Type B pancreatic cell (in vitro differentiated cells): ENCODE results near the gene ADPRH. TPM values are rescaled to one million over a fixed set of nuclear protein-coding genes. Genes with fewer than 3 reads are reported as not detected.

Source experiments
- DNase-seq: peaks from one replicate; pipeline ENCODE4 v3.0.0; 2021; ENCODE audit warnings: mixed read lengths; ENCODE audit not compliant: unreplicated experiment; ENCODE audit errors: extremely low spot score
- H3K27ac Mint-ChIP-seq: 2 replicates; pipeline ENCODE4 v1.8.0; 2021; ENCODE audit warnings: mild to moderate bottlenecking, mixed read lengths
- H3K27me3 Mint-ChIP-seq: 2 replicates; pipeline ENCODE4 v1.8.0; 2021; ENCODE audit warnings: mixed read lengths
- H3K36me3 Mint-ChIP-seq: 2 replicates; pipeline ENCODE4 v1.8.0; 2021; ENCODE audit warnings: mixed read lengths
- H3K4me1 Mint-ChIP-seq: one replicate; pipeline ENCODE4 v1.8.0; 2021; ENCODE audit warnings: mixed read lengths; ENCODE audit not compliant: unreplicated experiment
- H3K4me3 Mint-ChIP-seq: 2 replicates; pipeline ENCODE4 v1.8.0; 2021; ENCODE audit warnings: mild to moderate bottlenecking, mixed read lengths
- H3K9me3 Mint-ChIP-seq: 2 replicates; pipeline ENCODE4 v1.8.0; 2021; ENCODE audit warnings: mixed read lengths
- CTCF ChIP-seq: fragments of 200-600 bp; sonication (generic); conservative IDR thresholded peaks from 2 replicates; pipeline ENCODE4 v1.5.0; 2021; ENCODE audit warnings: antibody characterized with exemption, mild to moderate bottlenecking
- total RNA-seq: library from RNA; stranded (reverse); gene quantifications from 2 replicates; pipeline ENCODE4 v1.2.1, GENCODE V29; 2021; ENCODE audit warnings: low replicate concordance

Gene ADPRH
- total RNA-seq, 1 donor from 2014 or later, result 2.9 TPM

GRCh38 chr3:119571230-119571629, 8.1 kb upstream of the ADPRH start:
- TF ChIP-seq CTCF, result no peak
- H3K9me3 Mint-ChIP-seq, result no peaks in the 10 kb centered on the region
- H3K4me1 Mint-ChIP-seq, result no peaks in the 10 kb centered on the region
- H3K4me3 Mint-ChIP-seq, result no peak overlapping the region
- no peak for DNase-seq
- no peaks in the 10 kb centered on the region for H3K36me3 Mint-ChIP-seq
- peaks cover 5% of the 10 kb centered on the region for H3K27me3 Mint-ChIP-seq
- no peak overlapping the region for H3K27ac Mint-ChIP-seq

DNA sequence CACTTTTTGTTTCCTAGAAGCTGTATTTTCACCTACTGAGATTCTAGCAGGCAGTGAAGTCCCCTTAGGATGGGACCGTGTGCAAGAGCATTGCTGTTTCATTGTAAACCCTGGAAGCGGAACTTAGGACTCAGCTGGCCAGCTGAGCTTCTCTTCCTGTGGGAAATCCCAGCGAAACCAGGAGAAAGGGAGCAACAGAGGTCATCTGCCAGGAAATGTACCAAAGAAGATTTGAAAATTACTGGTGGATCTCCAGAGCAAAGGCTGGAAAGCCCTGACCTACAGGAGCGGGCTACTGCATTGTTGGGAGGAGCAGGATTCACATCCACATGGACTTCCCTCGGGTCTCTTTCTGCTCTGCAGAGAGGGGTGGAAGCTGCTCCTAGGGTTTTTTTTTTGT, 7.6 kb upstream of the ADPRH start:
- no peaks in the 10 kb centered on the region for H3K4me1 Mint-ChIP-seq
- no peak overlapping the region for H3K27ac Mint-ChIP-seq
- peaks cover 5% of the 10 kb centered on the region for H3K27me3 Mint-ChIP-seq
- TF ChIP-seq CTCF, result no peak
- no peaks in the 10 kb centered on the region for H3K36me3 Mint-ChIP-seq
- no peak overlapping the region for H3K4me3 Mint-ChIP-seq
- DNase-seq, result no peak
- H3K9me3 Mint-ChIP-seq, result no peaks in the 10 kb centered on the region

GRCh38 chr3:119575507-119575906, 3.8 kb upstream of the ADPRH start:
- no peaks in the 10 kb centered on the region for H3K27me3 Mint-ChIP-seq
- no peak for TF ChIP-seq CTCF
- peaks cover 8% of the 10 kb centered on the region for H3K4me1 Mint-ChIP-seq
- no peak for DNase-seq
- H3K36me3 Mint-ChIP-seq, result no peaks in the 10 kb centered on the region
- H3K4me3 Mint-ChIP-seq, result no peak overlapping the region
- H3K9me3 Mint-ChIP-seq, result no peaks in the 10 kb centered on the region
- H3K27ac Mint-ChIP-seq, result no peak overlapping the region

DNA sequence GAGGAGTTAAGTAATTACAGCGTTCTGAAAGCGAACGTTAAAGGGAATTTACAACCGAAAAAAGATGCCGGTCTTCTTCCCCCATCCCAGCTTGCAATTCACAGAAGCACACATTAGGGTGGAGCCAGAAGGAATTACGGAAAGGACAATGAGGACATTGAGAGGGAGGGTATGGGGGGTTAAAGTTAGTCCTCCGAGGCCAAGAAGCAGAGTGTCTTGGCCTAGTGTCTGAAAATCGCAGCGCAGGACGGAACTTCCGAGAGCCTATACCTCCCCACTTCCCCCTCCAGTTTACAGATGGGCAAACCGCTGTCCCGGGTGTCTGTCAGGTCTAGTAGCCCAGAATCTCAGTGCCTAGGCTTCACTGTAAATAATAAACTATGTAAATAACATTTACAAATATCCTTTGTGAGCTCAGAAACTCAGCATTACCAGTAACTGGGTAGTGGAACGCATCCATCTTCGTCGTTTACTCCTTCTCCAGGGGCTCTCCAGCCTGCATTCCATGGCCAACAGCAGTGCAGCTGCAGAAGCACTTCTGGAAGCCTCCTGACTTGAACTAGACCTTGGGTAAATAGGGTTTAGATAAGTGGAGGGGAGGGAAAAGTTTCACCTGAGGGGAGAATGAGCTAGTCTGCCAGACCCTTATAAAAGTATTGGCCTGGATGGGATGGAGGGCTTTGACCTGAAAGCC, 922 bp downstream of the ADPRH start:
- H3K27ac Mint-ChIP-seq, result peak overlapping the region; percentile 93
- peaks cover 10% of the 10 kb centered on the region for H3K4me1 Mint-ChIP-seq
- TF ChIP-seq CTCF, result peak; percentile 29
- no peaks in the 10 kb centered on the region for H3K27me3 Mint-ChIP-seq
- no peak for DNase-seq
- peak overlapping the region; percentile 94 for H3K4me3 Mint-ChIP-seq
- no peaks in the 10 kb centered on the region for H3K36me3 Mint-ChIP-seq
- no peaks in the 10 kb centered on the region for H3K9me3 Mint-ChIP-seq

GRCh38 chr3:119582178-119582577, 2.9 kb downstream of the ADPRH start:
- Mint-ChIP-seq H3K27ac (no peak overlapping the region), H3K9me3 (no peaks in the 10 kb centered on the region)

More at GRCh38 chr3:119582178-119582577, 2.9 kb downstream of the ADPRH start:
- no peak for DNase-seq
- Mint-ChIP-seq H3K4me3 (no peak overlapping the region), H3K27me3 (no peaks in the 10 kb centered on the region), H3K4me1 (peaks cover 10% of the 10 kb centered on the region), H3K36me3 (no peaks in the 10 kb centered on the region)
- TF ChIP-seq CTCF, result no peak
